Raji (cell line): Measurements from ENCODE around the gene ZFP36L2.
A peak's percentile ranks its signal among the peaks of the same experiment; 100 is the strongest.

Source experiments
- POLR2A ChIP-seq: IDR thresholded peaks from 2 replicates; pipeline ENCODE4 v1.6.1; 2011; ENCODE audit warnings: low read depth, low read length, control low read depth; ENCODE audit not compliant: insufficient read depth

Gene ZFP36L2

GRCh38 chr2:43221124-43221762, 5.2 kb downstream of the ZFP36L2 start:
- no peak for TF ChIP-seq POLR2A

- TF ChIP-seq POLR2A, result no peak; the same call in 1 of the 2 replicates
Observed at GRCh38 chr2:43220760-43221123, 5.7 kb downstream of the ZFP36L2 start.

GRCh38 chr2:43220229-43220751, 6.1 kb downstream of the ZFP36L2 start:
- no peak for TF ChIP-seq POLR2A

GRCh38 chr2:43219383-43220228, 6.8 kb downstream of the ZFP36L2 start:
- TF ChIP-seq POLR2A, result peak; percentile 47

DNA sequence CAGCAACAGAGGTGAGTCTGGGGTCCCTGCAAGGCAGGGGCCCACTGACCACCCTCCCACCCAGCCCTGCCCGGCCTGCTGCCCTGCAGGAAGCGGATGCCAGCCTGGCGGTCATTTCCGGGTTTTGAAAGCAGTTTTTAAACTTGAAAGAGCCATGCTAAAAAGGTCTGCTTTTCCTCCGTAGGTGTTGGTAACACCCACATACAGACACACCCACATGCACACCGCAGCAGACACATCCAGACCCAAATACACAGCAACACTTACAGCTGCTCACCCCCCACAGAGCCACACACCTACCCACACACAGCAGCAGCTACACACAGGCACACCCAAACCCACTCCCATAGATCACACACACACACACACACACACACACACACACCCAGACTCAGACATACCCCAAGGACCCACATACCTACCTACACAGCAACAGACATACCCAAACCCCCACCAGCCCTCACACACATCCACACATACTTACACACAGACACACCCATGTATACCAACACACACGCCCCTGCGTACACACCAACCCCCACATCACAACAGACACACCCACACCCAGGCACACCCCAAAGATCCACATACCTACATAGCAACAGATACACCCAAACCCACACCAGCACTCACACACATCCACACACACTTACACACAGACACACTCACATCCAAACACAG, 7.6 kb downstream of the ZFP36L2 start:
- peak; percentile 53; the same call in 1 of the 2 replicates for TF ChIP-seq POLR2A

DNA sequence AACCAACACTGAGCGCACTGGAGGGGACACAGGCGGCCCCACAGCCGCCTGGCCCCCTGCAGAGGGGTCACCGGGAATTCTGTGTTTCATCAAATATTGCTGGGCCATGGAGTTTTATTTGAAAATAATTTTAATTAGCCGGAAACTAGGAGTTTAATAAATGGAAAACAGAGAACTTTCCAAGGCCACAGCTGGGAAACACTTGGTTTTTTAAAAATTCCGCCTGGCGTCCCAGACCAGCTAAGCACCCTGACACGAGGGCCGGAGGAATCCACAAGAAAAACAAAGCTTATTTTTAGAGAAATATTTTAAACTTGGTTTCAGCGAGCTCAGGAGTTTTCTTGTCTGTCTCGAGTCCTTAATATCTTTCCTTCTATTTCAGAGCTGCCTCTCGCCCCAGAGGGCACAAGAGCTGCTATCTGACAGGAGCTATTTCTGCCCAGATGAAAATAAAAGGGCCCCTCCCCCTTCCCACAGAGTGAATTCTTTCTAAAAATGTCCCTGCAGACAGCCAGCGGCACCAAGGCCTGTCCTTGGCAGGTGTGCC, 8.2 kb downstream of the ZFP36L2 start:
- no peak for TF ChIP-seq POLR2A

DNA sequence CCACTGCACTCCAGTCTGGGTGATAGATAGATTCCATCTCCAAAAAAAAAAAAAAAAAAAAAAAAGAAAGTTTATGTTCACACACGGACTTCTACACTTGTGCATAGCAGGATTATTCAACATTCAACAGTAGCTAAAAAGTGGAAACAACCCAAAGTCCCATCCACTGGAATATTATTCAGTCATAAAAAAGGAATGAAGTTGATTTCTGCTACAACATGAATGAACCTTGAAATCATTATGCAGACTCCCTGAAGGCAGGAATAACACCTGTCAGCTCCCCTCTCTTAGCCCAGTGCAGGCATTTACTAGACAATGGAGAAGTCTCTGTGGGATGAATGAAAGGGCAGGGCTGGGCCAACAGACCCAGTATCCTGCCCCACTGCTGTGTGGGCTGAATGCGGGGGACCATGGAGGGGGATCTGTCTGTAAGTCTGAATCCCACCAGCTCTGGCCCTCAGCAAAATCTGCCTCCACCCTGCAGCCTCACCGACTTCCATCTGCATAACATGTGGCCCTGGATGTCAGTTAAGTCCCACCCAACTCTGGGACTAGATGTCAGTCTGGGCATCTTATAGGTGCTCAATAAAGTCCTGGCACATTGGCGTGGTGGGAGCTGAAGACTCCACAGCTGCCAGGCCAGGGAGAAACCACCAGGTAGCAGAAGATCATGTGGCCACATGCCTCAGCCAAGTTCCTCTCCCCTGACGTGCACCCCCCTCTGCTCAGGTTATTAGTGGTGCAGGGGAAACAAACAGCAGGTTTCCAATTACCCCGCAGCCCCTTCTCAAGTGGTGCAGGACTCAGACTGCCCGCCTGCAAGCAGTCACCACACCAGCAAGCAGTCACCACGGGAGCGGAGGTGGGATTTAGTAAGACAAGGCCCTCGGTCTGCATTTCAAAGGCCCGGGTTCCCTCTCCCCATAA, 8.9 kb downstream of the ZFP36L2 start:
- TF ChIP-seq POLR2A, result no peak

GRCh38 chr2:43216629-43217028, 9.8 kb downstream of the ZFP36L2 start:
- no peak for TF ChIP-seq POLR2A

DNA sequence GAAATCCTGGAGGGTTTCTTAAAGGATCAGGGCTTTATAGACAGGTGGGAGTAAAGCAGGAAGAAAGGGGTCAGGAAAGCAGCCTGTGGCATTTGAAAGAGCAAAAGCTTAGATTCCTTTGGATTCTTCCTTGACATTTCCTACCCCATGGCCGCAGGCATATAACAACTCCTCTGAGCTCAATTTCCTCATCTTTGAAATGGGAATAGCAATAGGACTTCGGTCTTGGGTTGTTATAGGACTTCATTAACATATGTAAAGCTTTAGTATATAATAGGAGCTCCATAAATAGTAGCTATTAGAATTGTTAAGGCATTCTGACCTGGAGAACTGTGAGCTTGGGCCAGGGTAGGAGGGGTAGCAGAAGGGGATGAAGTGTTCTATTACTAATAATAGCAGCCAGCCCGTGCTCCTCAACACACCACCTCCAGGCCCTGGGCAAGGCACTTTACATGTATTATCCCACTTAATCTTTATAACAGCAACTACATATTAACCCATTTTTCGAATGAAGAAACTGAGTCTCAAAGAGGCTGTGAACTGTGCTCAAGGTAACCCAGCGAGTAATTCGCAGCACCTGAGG, 10.6 kb downstream of the ZFP36L2 start:
- no peak for TF ChIP-seq POLR2A

- TF ChIP-seq POLR2A, result no peak
Observed at GRCh38 chr2:43214253-43214652, 12.2 kb downstream of the ZFP36L2 start.

GRCh38 chr2:43212931-43213330, 13.5 kb downstream of the ZFP36L2 start:
- no peak for TF ChIP-seq POLR2A

DNA sequence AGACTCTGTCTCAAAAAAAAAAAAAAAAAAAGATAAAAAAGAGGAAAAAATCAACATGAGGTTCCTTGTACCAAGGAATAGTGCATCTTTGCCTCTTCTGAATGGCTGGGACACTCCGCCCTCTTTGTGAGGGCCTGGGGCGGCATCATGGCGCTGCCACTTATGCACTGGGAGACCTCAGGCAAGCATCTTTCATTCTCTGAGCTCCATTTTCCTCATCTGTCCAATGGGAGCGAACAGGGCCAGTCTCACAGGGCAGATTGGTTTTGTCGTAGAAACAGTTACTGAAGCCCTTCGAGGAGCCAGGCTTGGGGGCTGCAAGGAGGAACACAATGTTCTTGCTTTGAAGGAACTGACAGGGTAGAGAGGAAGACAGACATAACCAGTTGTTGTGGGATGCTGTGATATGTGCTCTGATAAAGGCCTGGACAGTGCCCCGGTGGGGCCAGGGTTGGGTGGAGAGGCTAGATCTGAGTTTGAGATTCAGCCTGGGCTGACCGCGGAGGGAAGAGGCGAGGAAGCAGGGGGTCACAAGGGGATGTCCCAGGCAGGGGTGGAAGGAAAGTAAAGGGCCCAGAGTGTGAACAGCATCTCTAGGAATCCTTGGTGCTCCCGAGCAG, 14.1 kb downstream of the ZFP36L2 start:
- TF ChIP-seq POLR2A, result no peak

GRCh38 chr2:43210467-43211303, 15.7 kb downstream of the ZFP36L2 start:
- TF ChIP-seq POLR2A, result no peak

- TF ChIP-seq POLR2A, result no peak
Observed at GRCh38 chr2:43210125-43210466, 16.3 kb downstream of the ZFP36L2 start.
